Keratinocyte (primary cell): ENCODE measurements around the gene GREM1. TPM values are rescaled to one million over a fixed set of nuclear protein-coding genes. Genes with fewer than 3 reads are reported as not detected.

Source experiments
- DNase-seq: peaks from one replicate; pipeline ENCODE4 v3.0.0-alpha.2; 2011; ENCODE audit warnings: low read depth, missing footprints, low spot score
- FAIRE-seq: peaks from 2 replicates; lab custom pipeline; 2011; peaks lifted over from hg19 to GRCh38; lab: Jason Lieb, UNC
- H2AFZ ChIP-seq: 2 replicates; pipeline ENCODE4 v1.6.0; 2012; ENCODE audit warnings: low read length, control low read depth, inconsistent platforms; ENCODE audit not compliant: control insufficient read depth
- H3K27ac ChIP-seq: 2 replicates; pipeline ENCODE4 v1.5.1; 2011; ENCODE audit warnings: low read length; ENCODE audit not compliant: control insufficient read depth, insufficient read depth
- H3K27me3 ChIP-seq: 3 replicates; pipeline ENCODE4 v1.6.0; 2011; ENCODE audit warnings: low read length; ENCODE audit not compliant: control insufficient read depth, insufficient read depth; ENCODE audit errors: extremely low read depth
- H3K36me3 ChIP-seq, 2 experiments: 2 replicates in 1 of 2; 3 replicates in 1 of 2; pipeline ENCODE4 v1.5.1; 2011; ENCODE audit warnings: low read length in 2 of 2, mild to moderate bottlenecking in 1 of 2; ENCODE audit not compliant: control insufficient read depth in 2 of 2, insufficient read depth in 2 of 2; ENCODE audit errors: extremely low read depth in 1 of 2
- H3K4me1 ChIP-seq: 3 replicates; pipeline ENCODE4 v1.5.1; 2011; ENCODE audit warnings: low read length; ENCODE audit not compliant: control insufficient read depth, insufficient read depth; ENCODE audit errors: extremely low read depth
- H3K4me2 ChIP-seq: 3 replicates; pipeline ENCODE4 v1.6.0; 2011; ENCODE audit warnings: low read depth, low read length; ENCODE audit not compliant: control insufficient read depth, insufficient read depth; ENCODE audit errors: extremely low read depth
- H3K4me3 ChIP-seq, 3 experiments: fragments of 200-600 bp in 1 of 3; sonication (generic) in 1 of 3; 2 replicates in 2 of 3; 3 replicates in 1 of 3; pipeline ENCODE4 v1.5.1; 2011 to 2016; ENCODE audit warnings: low read length in 3 of 3, mild to moderate bottlenecking in 3 of 3, control low read depth in 2 of 3, inconsistent platforms in 1 of 3, low read depth in 1 of 3, mixed read lengths in 1 of 3, mixed run types in 1 of 3, moderate library complexity in 1 of 3; ENCODE audit not compliant: control insufficient read depth in 2 of 3, insufficient read depth in 2 of 3; ENCODE audit errors: extremely low read depth in 1 of 3
- H3K79me2 ChIP-seq: 2 replicates; pipeline ENCODE4 v1.6.0; 2012; ENCODE audit warnings: low read length; ENCODE audit not compliant: control insufficient read depth, insufficient read depth
- H3K9ac ChIP-seq: 3 replicates; pipeline ENCODE4 v1.6.0; 2011; ENCODE audit warnings: low read length; ENCODE audit not compliant: control insufficient read depth, insufficient read depth; ENCODE audit errors: extremely low read depth
- H3K9me1 ChIP-seq: 3 replicates; pipeline ENCODE4 v1.6.0; 2011; ENCODE audit warnings: low read length; ENCODE audit not compliant: control insufficient read depth, insufficient read depth; ENCODE audit errors: extremely low read depth
- H3K9me3 ChIP-seq: 2 replicates; pipeline ENCODE4 v1.5.1; 2012; ENCODE audit warnings: low read depth, low read length; ENCODE audit not compliant: control insufficient read depth
- H4K20me1 ChIP-seq: 3 replicates; pipeline ENCODE4 v1.6.0; 2011; ENCODE audit warnings: low read length; ENCODE audit not compliant: control insufficient read depth, insufficient read depth; ENCODE audit errors: extremely low read depth
- CTCF ChIP-seq, 3 experiments: IDR thresholded peaks in 1 of 3; conservative IDR thresholded peaks in 1 of 3; optimal IDR thresholded peaks in 1 of 3; 2 replicates in 2 of 3; 3 replicates in 1 of 3; pipeline versions ENCODE3 to v1.5.1; 2011; ENCODE audit warnings: low read length in 3 of 3, mild to moderate bottlenecking in 3 of 3, moderate library complexity in 2 of 3, control low read depth in 1 of 3, inconsistent platforms in 1 of 3; ENCODE audit not compliant: insufficient read depth in 2 of 3; ENCODE audit errors: extremely low read depth in 1 of 3
- EZH2 ChIP-seq: IDR thresholded peaks from one replicate; pipeline ENCODE4 v1.6.1; 2012; ENCODE audit warnings: inconsistent platforms, mild to moderate bottlenecking, low read length, moderate library complexity
- dilution Hi-C: fragments of 300-500 bp; cut with MboI; formaldehyde crosslinking; loops from one replicate; pipeline ENCODE4 v1.7.0; 2020; ENCODE audit warnings: low sequenced_read_pairs; ENCODE audit not compliant: extremely low pct_ligation_motif_present
- polyA plus RNA-seq, 5 experiments: library from polyadenylated mRNA; depleted of rRNA in 3 of 5; stranded (reverse) in 3 of 5; stranded (forward) in 1 of 5; unstranded in 1 of 5; fragments of >200 nt; gene quantifications; 1 replicate in 1 of 5; 2 replicates in 3 of 5; 3 replicates in 1 of 5; pipeline versions ENCODE4 v1.2.1 to v1.2.3, GENCODE V29; 2011 to 2012; ENCODE audit warnings: missing spikeins in 2 of 5, low read depth in 1 of 5, low replicate concordance in 1 of 5

Gene GREM1
- polyA plus RNA-seq, 1 donor (not counting 4 experiments of a cell fraction or from before 2014, with no cell fraction given), result 0.04 TPM

GRCh38 chr15:32675466-32675865 is 42.3 kb upstream of the GREM1 start:
- Histone ChIP-seq H3K9ac (no peak overlapping the region), H3K27ac (no peak overlapping the region), H3K4me1 (peaks cover 5% of the 10 kb centered on the region), H3K4me3 (no peak overlapping the region), H3K79me2 (no peaks in the 10 kb centered on the region), H3K9me1 (no peaks in the 10 kb centered on the region), H2AFZ (no peak overlapping the region), H3K9me3 (no peaks in the 10 kb centered on the region), H4K20me1 (no peaks in the 10 kb centered on the region), H3K4me2 (no peak overlapping the region), H3K36me3 (no peaks in the 10 kb centered on the region), H3K27me3 (no peaks in the 10 kb centered on the region)
- dilution Hi-C loops, result no loop called here
- FAIRE-seq (no peak), DNase-seq (no peak)
- TF ChIP-seq CTCF (optimal IDR thresholded peaks at IDR 0.05 in 1 of 3, IDR thresholded peaks at IDR 0.05 in 1 of 3, conservative IDR thresholded peaks at IDR 0.05 in 1 of 3; ENCODE audit: extremely low read depth in 1 of 3, insufficient read depth in 2 of 3, low read length in 3 of 3), result no peak
- TF ChIP-seq EZH2, result no peak

- peak overlapping the region; percentile 8 for H2AFZ ChIP-seq
- FAIRE-seq, result peak; percentile 26
These were observed 41.6 kb upstream of the GREM1 start for GRCh38 chr15:32676169-32676568.

More at GRCh38 chr15:32676169-32676568, 41.6 kb upstream of the GREM1 start:
- H3K4me1 ChIP-seq, result peaks cover 5% of the 10 kb centered on the region
- H4K20me1 ChIP-seq, result no peaks in the 10 kb centered on the region
- no peak overlapping the region for H3K9ac ChIP-seq
- H3K36me3 ChIP-seq, result no peaks in the 10 kb centered on the region
- H3K27me3 ChIP-seq, result no peaks in the 10 kb centered on the region
- no peak overlapping the region for H3K4me2 ChIP-seq
- no peaks in the 10 kb centered on the region for H3K9me3 ChIP-seq
- no peak for DNase-seq
- TF ChIP-seq EZH2 (no peak), CTCF (optimal IDR thresholded peaks at IDR 0.05 in 1 of 3, IDR thresholded peaks at IDR 0.05 in 1 of 3, conservative IDR thresholded peaks at IDR 0.05 in 1 of 3; ENCODE audit: extremely low read depth in 1 of 3, insufficient read depth in 2 of 3, low read length in 3 of 3) (no peak)
- H3K9me1 ChIP-seq, result no peaks in the 10 kb centered on the region
- dilution Hi-C loops, result no loop called here
- no peak overlapping the region for H3K27ac ChIP-seq
- no peak overlapping the region for H3K4me3 ChIP-seq
- no peaks in the 10 kb centered on the region for H3K79me2 ChIP-seq
